ENCODE results near the gene CENPI.
A peak's percentile ranks its signal among the peaks of the same experiment; 100 is the strongest.
"Not testable (repeated sequence)": the region's sequence is repeated elsewhere in the genome, so short reads cannot be mapped to it uniquely, and the experiment has no call there.

The CENPI gene, protein sequence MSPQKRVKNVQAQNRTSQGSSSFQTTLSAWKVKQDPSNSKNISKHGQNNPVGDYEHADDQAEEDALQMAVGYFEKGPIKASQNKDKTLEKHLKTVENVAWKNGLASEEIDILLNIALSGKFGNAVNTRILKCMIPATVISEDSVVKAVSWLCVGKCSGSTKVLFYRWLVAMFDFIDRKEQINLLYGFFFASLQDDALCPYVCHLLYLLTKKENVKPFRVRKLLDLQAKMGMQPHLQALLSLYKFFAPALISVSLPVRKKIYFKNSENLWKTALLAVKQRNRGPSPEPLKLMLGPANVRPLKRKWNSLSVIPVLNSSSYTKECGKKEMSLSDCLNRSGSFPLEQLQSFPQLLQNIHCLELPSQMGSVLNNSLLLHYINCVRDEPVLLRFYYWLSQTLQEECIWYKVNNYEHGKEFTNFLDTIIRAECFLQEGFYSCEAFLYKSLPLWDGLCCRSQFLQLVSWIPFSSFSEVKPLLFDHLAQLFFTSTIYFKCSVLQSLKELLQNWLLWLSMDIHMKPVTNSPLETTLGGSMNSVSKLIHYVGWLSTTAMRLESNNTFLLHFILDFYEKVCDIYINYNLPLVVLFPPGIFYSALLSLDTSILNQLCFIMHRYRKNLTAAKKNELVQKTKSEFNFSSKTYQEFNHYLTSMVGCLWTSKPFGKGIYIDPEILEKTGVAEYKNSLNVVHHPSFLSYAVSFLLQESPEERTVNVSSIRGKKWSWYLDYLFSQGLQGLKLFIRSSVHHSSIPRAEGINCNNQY

GRCh38 chrX:101097546-101098453 lies at the start of gene CENPI:
Gene CENPI (plus strand): TSS chrX:101098204. CDS start chrX:101101071, 2,867 bp downstream.
- DNase-seq (ENCODE audit: low read depth, low spot score): peak; percentile 97

GRCh38 chrX:101051153-101051548 lies 46.9 kb upstream of the CENPI start:
- no peak for DNase-seq (ENCODE audit: low read depth, low spot score)

- peak; percentile 81 for DNase-seq (ENCODE audit: low read depth, low spot score)
Measured at GRCh38 chrX:101051549-101052302, 46.3 kb upstream of the CENPI start, which contains the start of gene TRMT2B. Gene TRMT2B (minus strand): TSS chrX:101052111. CDS start chrX:101042289, 9,822 bp downstream.

DNA sequence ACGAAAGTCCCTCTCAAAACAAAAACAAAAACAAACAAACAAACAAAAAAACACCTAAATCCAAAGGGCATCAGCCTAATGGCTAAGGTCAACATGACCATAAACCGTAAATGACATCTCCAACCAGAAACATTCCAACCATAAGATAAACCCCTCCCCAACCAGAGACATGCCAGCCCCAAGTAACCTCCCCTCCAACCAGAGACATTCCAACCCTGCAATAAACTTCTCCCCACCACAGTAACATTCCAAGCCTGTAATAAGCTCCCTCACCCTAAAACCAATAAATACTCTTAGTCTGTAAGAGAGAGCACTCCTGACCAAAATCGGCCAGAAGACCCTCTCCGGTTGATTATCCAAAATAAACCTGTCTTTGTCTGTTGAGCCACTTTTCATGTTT lies 41.5 kb upstream of the CENPI start:
- DNase-seq (ENCODE audit: low read depth, low spot score): not testable (repeated sequence)

GRCh38 chrX:101057093-101057714 lies 40.8 kb upstream of the CENPI start:
- DNase-seq (ENCODE audit: low read depth, low spot score): no peak

- peak; percentile 36 for DNase-seq (ENCODE audit: low read depth, low spot score)
Measured at GRCh38 chrX:101062176-101062575, 35.8 kb upstream of the CENPI start.

GRCh38 chrX:101071582-101071981 lies 26.4 kb upstream of the CENPI start:
- DNase-seq (ENCODE audit: low read depth, low spot score): no peak

- DNase-seq (ENCODE audit: low read depth, low spot score): peak; percentile 49
Measured at GRCh38 chrX:101078716-101079598, 19.0 kb upstream of the CENPI start, which contains the start of gene TMEM35A. Gene TMEM35A (plus strand): TSS chrX:101078879. CDS start chrX:101079003, 124 bp downstream.

- DNase-seq (ENCODE audit: low read depth, low spot score): no peak
Measured at GRCh38 chrX:101079736-101080270, 18.2 kb upstream of the CENPI start.

DNA sequence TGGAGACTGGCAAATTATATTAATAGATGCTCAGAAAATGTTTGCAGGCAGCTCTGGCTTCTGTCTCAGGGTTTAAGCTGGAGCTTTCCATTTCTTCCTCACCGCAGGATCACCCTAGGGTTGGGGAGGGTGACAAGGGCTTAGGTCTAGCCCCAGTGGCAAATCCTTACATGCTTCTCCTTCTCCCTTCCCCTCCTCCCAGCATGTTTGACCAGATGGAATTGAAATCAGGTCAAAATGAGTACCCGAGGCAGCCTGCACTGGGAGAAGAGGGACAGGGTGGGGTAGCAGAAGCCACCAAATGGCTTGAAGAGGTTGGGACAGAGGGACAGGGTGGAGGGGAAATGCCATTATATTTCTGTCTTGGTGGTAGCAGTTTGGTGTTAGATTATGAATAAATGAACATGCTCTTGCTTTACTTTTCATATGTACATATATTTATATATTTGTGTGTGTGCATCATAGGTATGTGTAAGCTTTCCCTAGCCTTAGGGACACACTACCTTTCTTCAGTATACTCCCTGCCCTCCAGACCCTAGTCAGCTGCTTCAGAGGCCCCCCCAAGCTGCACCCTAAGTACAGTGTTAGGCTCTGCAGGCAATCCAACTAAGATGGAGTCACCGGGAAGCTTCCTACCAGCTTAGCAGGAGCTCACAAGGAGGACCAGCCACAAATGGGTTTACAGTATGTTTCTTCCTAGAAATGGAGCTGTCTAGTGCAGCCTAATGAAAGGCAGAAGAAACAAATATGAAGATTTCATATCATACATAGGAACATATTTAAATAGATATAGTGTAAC lies 17.5 kb upstream of the CENPI start:
- no peak for DNase-seq (ENCODE audit: low read depth, low spot score)

- DNase-seq (ENCODE audit: low read depth, low spot score): no peak
Measured at GRCh38 chrX:101081231-101081630, 16.8 kb upstream of the CENPI start.

GRCh38 chrX:101091817-101092216 lies 6.2 kb upstream of the CENPI start:
- DNase-seq (ENCODE audit: low read depth, low spot score): no peak

- DNase-seq (ENCODE audit: low read depth, low spot score): no peak
Measured at GRCh38 chrX:101108284-101108683, 10.3 kb downstream of the CENPI start.

DNA sequence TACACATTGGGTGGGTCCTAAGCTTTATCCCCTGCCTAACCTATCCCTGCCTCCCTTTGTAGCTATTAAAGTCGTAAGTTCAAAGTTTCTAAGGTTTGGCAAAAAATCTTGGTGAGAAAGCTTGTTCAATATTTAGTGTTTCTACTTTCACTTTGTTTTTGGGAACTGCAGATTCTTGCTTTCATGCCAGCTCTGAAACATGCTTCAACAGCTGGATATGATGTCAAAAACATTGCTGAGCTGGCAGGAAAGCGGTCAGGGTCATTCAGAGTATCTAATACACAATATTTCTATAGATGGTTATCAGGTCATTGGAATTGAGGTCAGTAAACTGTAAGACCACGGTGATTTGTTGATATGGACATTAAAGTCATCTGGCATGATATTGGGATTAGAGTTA lies 19.7 kb downstream of the CENPI start:
- no peak for DNase-seq (ENCODE audit: low read depth, low spot score)

DNA sequence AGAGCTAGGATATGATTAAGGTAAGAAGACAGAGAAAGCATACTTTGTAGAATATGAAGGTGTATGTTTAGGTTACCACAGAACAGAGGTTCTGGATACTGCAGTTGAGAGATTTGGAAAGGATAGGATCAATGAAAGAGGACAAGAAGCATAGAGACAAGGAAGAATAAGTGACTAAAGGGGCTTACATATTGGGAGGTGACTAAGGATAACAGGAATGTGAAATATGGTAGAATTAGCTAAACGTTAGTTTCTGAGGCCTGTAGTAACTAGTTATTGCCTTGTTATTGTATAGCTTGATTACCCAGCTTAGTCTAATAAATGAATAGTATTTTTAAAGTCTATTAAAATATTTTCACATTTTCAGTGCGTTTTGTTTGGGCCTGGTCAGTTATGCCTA lies 38.2 kb downstream of the CENPI start:
- peak; percentile 0 for DNase-seq (ENCODE audit: low read depth, low spot score)

Measured in astrocyte of the hippocampus (primary cell).